Activated gamma-delta T cell (primary cell): ENCODE data around the gene CPPED1.
"Not testable (repeated sequence)": the region's sequence is repeated elsewhere in the genome, so short reads cannot be mapped to it uniquely, and the experiment has no call there.

Experiments
- DNase-seq: peaks from one replicate; lab custom pipeline; 2025; lab: John Stamatoyannopoulos, UW
- total RNA-seq, 2 donors: gene quantifications; one replicate each; lab custom pipeline; 2026; lab: John Stamatoyannopoulos, UW

Gene CPPED1
- 9.2 to 24.2 reads per million in 2 donors for total RNA-seq

DNA sequence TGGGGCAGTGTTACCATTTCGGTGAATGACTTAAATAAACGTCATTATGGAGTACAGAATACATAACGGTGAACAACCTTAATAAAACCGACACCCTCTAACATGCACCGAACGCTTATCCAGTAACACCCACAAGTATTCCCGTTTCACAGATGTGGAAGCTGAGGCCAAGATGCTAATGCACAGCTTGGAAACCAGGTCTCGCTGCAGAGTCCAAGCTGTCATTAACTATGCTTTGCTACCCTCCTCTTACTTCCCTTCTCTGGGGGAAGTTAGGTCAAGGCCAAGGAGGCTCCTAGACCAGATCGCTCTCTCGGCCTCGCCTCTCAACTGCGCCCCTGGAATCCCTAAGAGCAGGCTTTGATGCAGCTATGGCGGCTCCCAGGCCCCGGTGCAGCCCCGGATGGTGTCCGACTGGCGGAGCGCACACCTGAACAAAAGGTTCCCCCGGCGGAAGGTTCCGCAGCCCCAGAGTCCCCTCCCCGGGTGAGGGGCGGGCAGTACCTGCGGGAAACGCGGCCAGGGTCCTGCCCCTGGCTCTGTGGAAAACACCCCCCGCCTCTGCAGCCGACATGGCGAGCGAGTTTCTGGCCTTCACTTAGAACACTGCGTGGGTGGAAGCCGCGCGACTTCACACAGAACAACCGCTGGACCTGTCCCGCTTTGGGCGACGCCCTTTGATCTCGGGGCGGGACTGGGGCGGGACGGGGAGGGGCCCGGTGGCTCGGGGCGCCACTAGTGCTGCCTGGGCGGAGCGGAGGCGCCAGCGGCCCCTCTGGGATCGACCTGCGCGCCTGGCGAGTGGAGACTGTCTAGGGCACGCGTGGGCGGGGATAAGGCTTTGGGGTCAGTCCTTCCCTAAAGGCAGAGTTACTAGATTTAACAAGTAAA, at the start of gene CPPED1:
TSS of gene CPPED1 (minus strand) at position 685 of the 891 bp plus-strand sequence. CDS start at position 574, 111 bp downstream.
- DNase-seq: peak; percentile 80

DNA sequence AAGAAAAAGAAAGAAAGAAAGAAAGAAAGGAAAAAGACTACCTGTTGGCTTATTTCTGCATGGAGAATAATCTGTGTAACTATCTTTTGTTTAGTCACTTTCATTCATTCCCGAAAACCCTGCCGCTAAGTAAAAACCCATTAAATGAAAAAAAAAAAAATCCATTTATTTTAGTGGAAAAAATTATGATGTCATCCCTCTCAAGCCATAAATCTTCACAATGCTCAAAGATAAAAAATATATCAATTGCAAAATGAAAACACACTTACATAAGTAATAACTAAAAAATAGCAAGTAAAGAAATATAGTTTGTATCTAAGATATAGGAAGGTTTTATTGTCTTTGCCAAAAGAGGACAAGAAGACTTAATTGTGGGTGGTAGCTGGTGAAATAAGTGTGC, 46.5 kb upstream of the CPPED1 start:
- DNase-seq: no peak

DNA sequence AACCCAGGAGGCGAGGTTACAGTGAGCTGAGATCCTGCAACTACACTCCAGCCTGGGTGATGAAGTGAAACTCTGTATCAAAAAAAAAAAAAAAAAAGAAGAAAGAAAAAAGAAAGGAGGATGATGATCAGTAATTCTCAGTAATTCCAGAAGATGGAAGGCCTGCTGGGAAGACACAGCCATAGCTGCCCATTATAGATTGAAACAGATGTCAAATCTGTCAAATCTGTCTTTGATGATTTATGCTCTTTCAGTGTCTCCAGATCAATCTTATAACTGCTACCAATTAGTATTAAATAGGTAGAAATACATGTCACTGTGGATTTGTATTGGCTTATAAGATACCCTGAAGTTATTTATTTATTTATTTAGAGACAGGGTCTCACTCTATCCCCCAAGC, 42.9 kb upstream of the CPPED1 start:
- no peak for DNase-seq

DNA sequence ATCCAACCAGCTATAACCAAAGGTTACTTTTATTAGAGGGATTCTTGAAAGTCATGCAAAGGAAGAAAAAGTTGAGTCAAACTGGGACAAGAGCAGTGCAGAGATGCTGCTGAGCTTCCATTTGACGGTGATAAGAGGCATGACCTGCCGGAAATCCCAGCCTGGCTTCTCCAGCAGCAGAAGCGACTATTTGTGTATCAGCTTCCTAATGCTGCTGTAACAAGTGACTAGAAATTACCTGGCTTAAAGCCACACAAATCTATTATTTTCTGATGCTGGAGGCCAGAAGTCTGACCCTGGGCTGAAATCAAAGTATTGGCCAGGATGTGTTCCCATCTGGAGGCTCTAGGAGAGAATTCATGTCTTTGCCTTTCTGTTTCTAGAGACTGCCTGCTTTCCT, 41.6 kb upstream of the CPPED1 start:
- no peak for DNase-seq

DNA sequence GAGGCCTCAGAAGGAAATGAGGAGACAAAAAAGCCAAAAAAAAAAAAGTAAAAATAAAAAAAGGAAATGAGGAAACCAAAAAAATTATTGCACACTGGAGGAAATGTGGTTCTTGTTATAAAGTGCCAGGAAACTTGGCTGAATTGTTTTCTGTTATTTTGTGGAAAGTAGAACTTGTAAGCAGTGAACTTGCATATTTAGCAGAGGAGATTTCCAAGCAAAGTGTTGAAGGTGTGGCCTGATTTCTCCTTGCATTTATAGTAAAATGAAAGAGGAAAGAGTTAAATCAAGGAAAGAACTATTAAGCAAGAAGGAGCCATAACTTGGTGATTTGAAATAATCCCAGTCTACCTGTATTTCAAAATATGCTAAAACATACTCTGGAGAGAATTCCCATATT, 34.1 kb upstream of the CPPED1 start:
- no peak for DNase-seq

DNA sequence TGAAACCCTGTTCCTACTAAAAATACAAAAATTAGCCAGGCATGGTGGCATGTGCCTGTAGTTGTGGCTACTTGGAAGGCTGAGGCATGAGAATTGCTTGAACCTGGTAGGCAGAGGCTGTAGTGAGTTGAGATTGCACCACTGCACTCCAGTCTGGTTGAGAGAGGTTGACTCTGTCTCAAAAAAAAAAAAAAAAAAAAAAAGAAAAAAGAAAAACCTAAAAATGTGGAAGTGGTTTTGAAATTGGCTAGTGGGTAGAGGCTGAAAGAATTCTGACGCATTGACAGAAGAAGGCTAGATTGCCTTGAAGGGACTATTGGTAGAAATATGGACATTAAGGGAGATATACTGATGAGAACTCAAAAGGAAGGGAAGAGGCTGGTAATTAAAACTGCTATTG, 33.6 kb upstream of the CPPED1 start:
- no peak for DNase-seq

DNA sequence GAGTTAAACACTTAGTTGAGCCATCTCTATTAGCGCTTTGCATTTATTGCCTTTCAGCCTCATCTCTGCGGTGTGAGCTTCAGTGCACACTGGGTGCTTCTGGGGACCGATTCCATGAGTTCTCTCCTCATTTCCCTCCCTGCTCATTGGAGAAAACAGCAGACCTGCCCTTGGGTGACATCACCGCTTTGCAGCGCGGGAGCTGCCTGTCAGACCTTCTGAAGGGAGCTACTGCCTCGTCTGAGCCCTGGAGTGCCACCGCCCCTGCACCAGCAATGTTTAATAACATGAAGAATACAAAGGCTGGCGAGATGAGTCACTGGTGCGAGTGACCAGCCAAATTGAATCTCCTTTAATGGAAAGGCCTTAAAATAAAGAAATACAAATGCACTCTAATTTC, 30.2 kb upstream of the CPPED1 start:
- DNase-seq: no peak

DNA sequence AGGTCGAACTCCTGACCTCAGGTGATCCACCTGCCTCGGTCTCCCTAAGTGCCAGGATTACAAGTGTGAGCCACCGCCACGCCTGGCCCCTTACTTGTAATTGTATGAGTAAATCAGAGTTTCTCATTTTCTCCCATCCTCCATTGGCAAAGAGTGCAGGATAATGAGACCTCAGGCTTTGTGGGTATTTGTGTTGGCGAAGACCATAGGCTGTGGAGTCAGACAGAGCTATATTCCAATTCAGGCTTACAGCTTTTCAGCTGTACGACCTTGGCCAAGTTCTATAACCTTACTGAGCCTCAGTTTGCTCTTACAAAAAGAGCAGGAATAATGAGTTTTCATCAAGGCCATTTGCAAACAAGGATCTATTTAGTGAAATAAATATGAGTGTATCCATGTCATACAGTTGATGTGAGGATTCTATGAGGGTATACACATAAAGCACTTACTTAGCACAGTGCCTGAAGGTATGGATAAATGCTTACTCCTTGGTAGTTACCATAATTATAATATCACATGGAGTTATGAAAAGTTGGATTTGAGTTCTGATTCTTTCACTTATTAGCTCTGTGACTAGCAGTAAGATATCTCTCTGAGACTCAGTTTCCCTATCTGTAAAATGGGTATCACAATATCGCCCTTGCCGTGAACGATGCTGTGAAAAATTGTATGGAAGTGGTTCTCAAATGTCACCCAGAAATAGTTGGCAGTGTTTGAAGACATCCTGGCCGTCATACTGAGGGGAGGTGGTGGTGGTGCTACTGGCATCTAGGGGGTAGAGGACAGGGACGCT, 25.6 kb upstream of the CPPED1 start:
- no peak for DNase-seq

- DNase-seq: no peak
Measured at GRCh38 chr16:12828206-12828605, 24.5 kb upstream of the CPPED1 start.

- no peak for DNase-seq
Measured at GRCh38 chr16:12826559-12826958, 22.9 kb upstream of the CPPED1 start.

DNA sequence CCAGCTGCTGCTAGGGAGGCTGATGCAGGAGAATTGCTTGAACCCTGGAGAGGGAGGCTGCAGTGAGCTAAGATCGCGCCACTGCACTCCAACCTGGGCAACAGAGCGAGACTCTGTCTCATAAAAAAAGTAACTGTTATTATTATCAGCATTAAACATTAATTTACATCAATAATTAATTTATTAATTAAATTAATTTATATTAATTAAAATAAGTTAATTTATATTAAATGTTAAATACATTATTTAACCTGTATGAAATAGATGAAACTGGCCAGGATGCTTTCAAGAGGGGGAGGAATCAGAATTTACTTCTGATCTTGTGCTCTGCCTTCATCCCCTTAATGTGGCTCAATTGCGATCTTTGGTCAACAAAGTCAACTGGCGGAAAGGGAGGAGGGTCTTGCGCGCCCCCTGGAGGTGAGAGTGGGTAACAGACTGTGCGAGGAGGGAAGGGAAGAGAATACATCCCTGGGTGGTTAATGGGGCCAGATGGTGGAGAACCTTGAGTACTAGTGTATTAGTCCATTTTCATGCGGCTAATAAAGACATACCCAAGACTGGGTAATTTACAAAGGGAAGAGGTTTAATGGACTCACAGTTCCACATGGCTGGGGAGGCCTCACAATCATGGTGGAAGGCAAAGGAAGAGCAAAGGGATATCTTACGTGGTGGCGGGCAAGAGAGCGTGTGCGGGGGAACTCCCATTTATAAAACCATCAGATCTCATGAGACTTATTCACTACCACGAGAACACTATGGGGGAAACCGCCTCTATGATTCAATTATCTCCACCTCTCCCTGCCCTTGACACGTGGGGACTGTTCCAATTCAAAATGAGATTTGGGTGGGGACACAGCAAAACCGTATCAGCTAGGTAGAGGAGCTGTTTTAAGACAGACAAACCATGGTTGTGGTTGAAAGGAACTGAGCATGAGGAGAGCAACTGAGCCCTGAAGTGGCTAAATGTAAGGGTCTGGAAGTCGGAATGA, 15.7 kb upstream of the CPPED1 start:
- DNase-seq: no peak

DNA sequence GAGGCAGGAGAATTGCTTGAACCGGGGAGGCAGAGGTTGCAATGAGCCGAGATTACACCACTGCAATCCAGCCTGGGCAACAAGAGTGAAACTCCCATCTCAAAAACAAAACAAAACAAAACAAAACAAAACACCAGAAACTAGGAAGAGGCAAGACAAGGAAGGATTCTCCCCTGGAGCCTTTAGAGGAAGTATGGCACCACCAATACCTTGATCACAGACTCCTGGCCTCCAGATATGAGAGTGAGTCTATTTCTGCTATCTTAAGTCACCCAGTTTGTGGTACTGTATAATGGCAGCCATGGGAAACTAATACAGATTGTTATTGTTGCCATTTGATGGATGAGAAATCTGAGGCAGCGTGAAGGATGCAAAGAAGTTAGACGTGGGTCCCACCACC, 14.6 kb upstream of the CPPED1 start:
- DNase-seq: no peak

GRCh38 chr16:12816791-12817214, 13.1 kb upstream of the CPPED1 start:
- not testable (repeated sequence) for DNase-seq

DNA sequence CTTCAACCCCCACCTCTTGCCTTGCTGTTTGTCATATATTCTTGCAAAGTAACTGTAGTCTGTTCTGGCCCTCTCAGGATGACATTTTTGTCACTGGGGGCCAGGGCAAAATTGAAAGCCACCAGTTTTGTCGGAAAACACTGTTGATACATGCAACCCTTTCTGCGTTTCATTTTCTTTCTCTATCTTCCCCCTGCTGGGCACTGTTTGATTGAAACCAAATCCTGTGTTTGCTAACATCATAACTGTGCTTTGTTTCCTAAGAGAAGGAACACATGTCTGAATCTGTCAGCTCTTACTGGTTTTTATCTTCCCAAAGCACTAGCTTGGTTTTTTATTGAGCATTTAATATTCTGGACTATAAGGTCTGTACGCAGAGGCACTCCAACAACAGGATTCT, 11.7 kb upstream of the CPPED1 start:
- DNase-seq: no peak

DNA sequence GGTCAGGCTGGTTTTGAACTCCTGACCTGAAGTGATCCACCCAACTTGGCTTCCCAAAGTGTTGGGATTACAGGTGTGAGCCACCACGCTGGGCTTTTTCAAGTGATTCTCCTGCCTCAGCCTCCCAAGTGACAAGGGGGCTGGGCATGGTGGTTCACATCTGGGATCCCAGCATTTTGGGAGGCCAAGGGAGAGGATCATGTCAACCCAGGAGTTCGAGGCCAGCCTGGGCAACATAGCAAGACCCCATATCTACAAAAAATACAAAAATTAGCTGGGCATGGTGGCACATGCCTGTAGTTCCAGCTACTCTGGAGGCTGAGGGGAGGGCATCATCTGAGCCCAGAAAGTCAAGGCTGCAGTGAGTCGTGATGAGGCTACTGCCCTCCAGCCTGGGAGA, 10.0 kb upstream of the CPPED1 start:
- DNase-seq: not testable (repeated sequence)

DNA sequence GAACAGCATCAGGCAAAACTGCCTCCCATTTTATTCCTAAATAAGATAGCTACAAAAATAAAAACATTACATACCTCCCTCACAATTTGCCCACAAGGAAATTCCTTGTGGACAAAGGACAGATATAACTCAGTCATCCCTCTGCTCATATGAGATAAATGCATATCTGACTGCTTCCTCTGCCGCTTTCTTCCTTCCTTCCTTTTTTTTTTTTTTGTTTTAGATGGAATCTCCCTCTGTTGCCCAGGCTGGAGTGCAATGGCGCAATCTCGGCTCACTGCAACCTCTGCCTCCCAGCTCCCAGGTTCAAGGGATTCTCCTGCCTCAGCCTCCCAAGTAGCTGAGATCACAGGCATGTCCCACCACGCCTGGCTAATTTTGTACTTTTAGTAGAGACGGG, 9.6 kb upstream of the CPPED1 start:
- DNase-seq: not testable (repeated sequence)

DNA sequence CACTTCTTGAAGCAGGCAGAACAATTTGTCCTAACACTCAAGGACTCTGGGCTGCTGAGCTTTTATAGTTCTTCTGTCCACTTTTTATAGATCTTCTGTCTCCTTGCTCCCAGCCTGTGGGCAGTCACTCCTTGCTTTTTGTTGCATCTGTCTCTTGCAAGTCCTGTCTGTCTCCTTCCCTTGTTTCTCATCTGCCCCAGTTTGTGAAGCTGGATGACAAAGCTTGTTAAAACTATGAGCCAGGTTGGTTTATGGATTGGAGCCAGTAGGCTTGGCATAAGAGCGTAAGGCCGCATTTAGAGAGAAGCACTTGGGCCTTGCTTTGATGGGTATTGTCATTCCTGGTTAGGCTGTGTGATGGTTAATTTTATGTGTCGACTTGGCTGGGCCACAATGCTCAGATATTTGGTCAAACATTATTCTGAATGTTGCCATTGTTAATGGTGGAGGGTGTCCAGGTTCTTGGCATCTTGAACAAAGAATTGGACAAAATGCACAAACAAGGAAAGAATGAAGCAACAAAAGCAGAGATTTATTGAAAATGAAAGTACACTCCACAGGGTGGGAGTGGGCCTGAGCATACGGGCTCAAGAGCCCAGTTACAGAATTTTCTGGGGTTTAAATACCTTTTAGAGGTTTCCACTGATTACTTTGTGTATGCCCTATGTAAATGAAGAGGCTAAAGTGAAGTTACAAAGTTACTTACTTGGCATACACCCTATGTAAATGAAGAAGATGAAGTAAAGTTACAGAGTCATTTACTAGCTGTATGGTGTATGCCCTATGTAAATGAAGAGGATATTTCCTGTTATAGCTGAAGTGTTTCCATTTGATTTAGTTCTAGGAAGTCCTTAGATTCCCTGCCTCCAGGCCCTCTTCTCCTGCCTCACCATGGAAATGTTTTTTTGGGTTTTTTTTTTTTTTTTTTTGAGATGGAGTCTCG, 8.0 kb upstream of the CPPED1 start:
- DNase-seq: no peak

DNA sequence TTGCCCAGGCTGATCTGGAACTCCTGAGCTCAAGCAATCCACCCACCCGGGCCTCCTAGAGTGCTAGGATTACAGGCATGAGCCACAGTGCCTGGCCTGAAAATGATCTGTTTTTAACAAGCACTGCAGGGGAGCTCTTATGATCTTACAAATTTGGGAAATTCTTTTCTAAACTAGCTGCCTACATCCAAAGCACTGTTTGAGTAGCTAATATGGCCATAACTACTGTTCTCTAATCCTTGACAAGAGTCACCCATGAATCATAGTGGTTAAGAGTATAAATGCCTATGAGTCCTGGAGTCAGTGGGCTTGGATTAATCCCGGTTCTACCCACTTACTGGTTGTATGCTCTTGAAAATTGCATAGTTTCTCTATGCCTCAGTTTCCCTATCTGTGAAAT, 1.4 kb upstream of the CPPED1 start:
- DNase-seq: no peak

DNA sequence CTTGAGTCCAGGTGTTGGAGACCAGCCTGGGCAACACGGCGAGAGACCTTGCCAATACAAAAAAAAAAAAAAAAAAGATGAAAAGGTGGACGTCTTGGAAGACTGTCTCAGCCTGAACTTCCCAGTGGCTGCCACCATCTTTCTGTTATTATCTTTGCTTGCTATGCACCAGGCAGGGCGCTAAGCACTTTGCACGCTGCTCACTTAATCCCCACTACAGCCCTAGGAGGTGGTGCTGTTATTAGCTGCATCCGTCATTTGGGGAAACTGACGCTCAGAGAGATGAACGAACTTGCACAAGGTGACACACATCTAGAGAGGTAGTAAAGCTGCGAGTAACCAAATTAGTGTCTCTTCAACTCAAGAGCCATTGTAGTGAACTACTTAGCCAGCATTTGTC, 708 bp upstream of the CPPED1 start:
- no peak for DNase-seq

DNA sequence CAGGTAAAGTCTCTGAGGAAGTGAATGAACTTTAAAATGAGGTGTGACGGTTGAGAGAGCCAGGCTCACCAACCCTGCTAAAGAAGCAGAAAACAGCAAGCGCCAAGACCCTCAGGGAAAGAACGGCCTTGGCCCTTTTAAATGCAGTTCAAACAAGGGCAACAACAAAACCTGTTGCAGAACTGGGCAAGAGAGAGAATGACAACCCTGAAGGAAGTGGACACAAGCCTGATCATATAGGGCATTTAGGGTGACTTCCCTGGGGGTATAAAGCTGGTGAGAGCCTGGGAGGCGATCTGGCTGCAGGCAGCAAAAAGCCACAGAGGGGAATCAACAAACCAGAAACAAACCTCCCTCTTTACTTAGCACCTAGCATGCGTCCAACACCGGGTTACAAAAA, 1.0 kb downstream of the CPPED1 start:
- no peak for DNase-seq

DNA sequence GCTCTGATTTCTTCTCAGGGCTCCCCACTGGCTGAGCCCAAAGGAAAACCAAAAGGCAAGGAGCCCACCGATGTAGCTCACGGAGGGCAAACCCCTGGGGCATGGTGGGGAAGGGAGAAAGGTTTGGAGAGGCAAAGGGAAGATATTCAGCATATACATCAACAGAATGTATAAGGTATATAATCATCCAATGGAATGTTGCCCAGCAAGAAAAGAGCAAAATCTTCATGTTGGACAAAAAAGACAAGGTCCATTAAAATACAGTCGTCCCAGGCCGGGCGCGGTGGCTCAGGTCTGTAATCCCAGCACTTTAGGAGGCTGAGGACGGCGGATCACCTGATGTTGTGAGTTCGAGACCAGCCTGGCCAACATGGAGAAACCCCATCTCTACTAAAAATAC, 1.6 kb downstream of the CPPED1 start:
- no peak for DNase-seq
